Measurements from ENCODE around the gene METTL22. TPM values are rescaled to one million over a fixed set of nuclear protein-coding genes. Genes with fewer than 3 reads are reported as not detected.
A peak's percentile ranks its signal among the peaks of the same experiment; 100 is the strongest.

The METTL22 gene
- total RNA-seq, 1 donor from 2014 or later: 42.3 TPM

DNA sequence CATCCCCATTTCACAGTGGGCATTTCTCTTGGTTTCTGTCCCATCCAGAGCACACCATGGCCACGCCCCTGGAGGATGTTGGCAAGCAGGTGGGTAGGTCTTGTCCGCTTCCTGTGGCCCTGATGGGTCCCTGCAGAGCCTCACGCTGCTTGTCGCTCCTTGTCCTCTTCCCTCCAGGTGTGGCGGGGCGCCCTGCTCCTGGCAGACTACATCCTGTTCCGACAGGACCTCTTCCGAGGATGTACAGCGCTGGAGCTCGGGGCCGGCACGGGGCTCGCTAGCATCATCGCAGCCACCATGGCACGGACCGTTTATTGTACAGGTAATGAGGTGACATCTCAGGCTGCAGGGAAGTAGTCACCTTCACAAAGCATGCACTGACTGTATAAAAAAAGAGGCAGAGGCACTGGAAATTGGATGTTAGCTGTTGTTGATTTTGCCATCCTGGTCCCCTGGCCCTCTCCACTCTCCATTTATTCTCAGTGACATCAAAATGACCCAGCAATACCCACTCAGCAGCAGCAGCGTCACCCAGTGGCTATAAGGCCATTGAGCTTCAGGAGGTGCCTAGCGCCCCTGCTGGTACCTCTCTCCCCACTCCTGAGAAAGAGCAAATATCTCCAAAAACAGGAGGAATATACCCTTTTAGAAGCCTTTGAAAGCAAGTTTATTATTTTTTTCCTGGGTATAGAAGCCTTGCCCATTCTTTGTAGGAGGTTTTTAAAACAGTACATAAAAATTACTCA lies 13.7 kb downstream of the METTL22 start:
- Mint-ChIP-seq H3K4me1 (ENCODE audit: unreplicated experiment) (no peaks in the 10 kb centered on the region), H3K4me3 (no peak overlapping the region), H3K36me3 (peaks cover 9% of the 10 kb centered on the region), H3K27ac (no peak overlapping the region), H3K9me3 (no peaks in the 10 kb centered on the region), H3K27me3 (no peaks in the 10 kb centered on the region)
- TF ChIP-seq, protein P1, sequence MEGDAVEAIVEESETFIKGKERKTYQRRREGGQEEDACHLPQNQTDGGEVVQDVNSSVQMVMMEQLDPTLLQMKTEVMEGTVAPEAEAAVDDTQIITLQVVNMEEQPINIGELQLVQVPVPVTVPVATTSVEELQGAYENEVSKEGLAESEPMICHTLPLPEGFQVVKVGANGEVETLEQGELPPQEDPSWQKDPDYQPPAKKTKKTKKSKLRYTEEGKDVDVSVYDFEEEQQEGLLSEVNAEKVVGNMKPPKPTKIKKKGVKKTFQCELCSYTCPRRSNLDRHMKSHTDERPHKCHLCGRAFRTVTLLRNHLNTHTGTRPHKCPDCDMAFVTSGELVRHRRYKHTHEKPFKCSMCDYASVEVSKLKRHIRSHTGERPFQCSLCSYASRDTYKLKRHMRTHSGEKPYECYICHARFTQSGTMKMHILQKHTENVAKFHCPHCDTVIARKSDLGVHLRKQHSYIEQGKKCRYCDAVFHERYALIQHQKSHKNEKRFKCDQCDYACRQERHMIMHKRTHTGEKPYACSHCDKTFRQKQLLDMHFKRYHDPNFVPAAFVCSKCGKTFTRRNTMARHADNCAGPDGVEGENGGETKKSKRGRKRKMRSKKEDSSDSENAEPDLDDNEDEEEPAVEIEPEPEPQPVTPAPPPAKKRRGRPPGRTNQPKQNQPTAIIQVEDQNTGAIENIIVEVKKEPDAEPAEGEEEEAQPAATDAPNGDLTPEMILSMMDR (conservative IDR thresholded peaks at IDR 0.05): peak; percentile 78
- DNase-seq (ENCODE audit: extremely low spot score, unreplicated experiment): no peak

DNA sequence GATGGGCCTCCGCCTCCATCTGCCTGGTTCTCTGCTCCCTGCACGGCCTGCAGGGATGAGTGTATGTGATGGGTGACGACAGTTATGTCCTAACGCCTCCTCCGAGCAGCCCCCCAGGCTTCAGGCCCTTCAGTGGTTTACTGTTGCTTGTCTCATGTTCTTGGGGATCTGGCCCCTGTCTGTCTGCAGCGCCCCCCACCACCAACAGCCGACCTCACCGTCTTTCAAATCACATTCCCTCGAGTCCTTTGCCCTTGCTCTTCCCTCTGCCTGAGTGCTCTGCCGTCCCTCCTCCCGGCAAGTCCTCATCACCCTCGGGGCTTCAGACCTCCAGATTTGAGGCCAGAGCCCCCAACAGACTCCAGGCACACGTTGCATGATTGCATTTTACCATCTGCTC lies 18.2 kb downstream of the METTL22 start:
- Mint-ChIP-seq H3K9me3 (no peaks in the 10 kb centered on the region), H3K4me1 (ENCODE audit: unreplicated experiment) (no peaks in the 10 kb centered on the region), H3K27me3 (no peaks in the 10 kb centered on the region), H3K4me3 (no peak overlapping the region), H3K36me3 (peaks cover 28% of the 10 kb centered on the region), H3K27ac (no peak overlapping the region)
- DNase-seq (ENCODE audit: extremely low spot score, unreplicated experiment): no peak
- TF ChIP-seq, protein P1 (conservative IDR thresholded peaks at IDR 0.05): no peak

DNA sequence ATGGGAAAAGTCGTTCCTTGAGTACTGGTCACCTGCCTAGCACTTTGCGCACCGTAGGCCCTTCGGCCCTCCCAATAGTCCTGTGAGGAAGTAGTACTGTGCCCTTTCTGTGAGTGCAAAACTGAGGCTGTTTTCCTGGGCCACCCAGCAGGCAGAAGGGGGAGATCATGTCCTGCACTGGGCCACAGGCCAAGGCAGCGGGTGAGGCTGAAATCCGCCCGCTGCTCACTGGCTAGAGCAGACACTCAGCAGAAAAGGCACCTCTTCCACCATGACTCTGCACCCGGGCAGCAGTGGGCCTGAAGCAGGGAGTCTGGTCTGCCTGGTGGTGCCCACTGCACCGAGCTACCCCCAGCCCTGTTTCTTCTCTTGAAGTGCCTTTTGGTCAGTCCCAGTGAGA lies 20.2 kb downstream of the METTL22 start:
- TF ChIP-seq, protein P1 (conservative IDR thresholded peaks at IDR 0.05): no peak
- Mint-ChIP-seq H3K9me3 (no peaks in the 10 kb centered on the region), H3K36me3 (peaks cover 30% of the 10 kb centered on the region), H3K27me3 (no peaks in the 10 kb centered on the region), H3K27ac (no peak overlapping the region), H3K4me1 (ENCODE audit: unreplicated experiment) (no peaks in the 10 kb centered on the region), H3K4me3 (no peak overlapping the region)
- no peak for DNase-seq (ENCODE audit: extremely low spot score, unreplicated experiment)

DNA sequence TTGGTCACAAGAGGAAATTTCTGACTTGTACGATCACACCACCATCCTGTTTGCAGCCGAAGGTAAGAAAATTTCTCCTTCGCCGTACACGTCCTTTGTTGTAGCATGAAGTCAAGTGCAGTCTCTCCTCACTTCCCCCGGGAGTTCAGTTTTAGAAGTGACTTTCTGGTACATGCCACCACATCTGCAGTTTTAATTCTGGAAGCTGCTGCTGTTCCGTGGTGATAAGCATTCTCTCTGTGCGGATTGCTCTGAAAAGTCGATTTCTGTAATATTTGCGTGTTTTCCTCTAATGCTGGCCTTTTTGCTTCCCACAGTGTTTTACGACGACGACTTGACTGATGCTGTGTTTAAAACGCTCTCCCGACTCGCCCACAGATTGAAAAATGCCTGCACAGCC lies 20.6 kb downstream of the METTL22 start:
- peaks cover 35% of the 10 kb centered on the region for H3K36me3 Mint-ChIP-seq
- H3K27ac Mint-ChIP-seq: no peak overlapping the region
- TF ChIP-seq, protein P1 (conservative IDR thresholded peaks at IDR 0.05): no peak

DNA sequence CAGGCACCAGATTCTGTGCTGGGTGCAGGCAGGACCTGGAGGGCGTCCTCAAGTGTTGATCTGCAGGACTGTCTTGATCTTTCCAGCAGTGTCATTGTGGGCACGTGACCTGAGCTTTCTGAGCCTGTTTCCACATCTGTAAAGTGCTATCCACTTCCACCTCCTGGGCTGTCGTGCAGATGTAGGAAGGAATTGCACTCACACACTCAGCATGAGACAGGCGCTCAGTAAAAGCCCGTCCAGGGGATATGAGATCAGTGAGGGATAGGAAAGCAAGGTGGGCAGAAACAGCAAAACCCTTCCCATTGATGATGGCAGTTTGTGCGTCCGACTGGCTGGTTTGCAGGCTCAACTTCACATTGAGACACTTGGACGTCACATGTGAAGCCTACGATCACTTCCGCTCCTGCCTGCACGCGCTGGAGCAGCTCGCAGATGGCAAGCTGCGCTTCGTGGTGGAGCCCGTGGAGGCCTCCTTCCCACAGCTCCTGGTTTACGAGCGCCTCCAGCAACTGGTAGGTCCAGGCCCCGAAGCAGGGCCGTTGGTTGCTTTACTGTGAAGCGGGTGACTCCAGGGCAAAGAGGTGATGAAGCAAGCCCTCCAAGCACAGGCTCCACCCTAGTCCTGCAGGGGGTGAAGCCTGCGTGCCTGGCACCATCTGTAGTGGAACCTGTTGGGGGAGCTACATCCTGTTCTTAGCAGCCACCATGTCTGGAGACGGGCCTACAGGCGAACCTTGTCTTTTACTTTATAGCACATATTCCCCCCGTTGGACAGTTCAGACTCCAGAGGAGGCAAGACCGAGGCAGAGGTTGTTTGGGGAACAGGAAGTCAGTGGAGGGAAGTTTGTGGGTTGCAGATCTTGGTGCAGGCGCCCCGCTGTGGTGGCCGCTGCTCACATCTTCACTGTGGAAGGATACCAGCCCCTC lies 23.0 kb downstream of the METTL22 start:
- TF ChIP-seq, protein P1 (conservative IDR thresholded peaks at IDR 0.05): no peak
- H3K27ac Mint-ChIP-seq: no peak overlapping the region
- H3K36me3 Mint-ChIP-seq: peaks cover 35% of the 10 kb centered on the region
- H3K9me3 Mint-ChIP-seq: no peaks in the 10 kb centered on the region
- no peaks in the 10 kb centered on the region for H3K27me3 Mint-ChIP-seq
- no peaks in the 10 kb centered on the region for H3K4me1 Mint-ChIP-seq (ENCODE audit: unreplicated experiment)
- H3K4me3 Mint-ChIP-seq: no peak overlapping the region
- no peak for DNase-seq (ENCODE audit: extremely low spot score, unreplicated experiment)

More for the DNA sequence above, 20.6 kb downstream of the METTL22 start:
- no peak overlapping the region for H3K4me3 Mint-ChIP-seq
- H3K27me3 Mint-ChIP-seq: no peaks in the 10 kb centered on the region
- H3K4me1 Mint-ChIP-seq (ENCODE audit: unreplicated experiment): no peaks in the 10 kb centered on the region
- no peaks in the 10 kb centered on the region for H3K9me3 Mint-ChIP-seq
- no peak for DNase-seq (ENCODE audit: extremely low spot score, unreplicated experiment)
